HG03135 (cell line): ENCODE data around the gene KCTD19.

ENCODE experiments used
- ATAC-seq: cut with Tn5 transposase; IDR thresholded peaks from one replicate; pipeline ENCODE4 v1.9.1; 2021; ENCODE audit warnings: mild to moderate bottlenecking, moderate library complexity; ENCODE audit not compliant: unreplicated experiment

KCTD19 gene

DNA sequence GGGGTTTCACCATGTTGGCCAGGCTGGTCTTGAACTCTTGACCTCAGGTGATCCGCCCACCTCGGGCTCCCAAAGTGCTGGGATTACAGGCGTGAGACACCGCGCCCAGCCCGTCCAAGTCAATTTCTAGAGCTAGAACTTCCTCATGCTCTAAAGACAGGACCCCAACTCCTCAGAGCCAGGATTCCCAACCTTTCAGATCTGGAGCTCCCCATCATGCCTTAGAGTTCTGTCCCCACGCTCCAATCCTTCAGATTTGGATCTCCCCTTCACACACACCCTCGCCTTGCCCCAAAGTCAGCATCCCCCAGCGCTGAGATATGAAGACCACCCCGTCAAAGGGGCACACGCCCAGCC is 448 bp downstream of the KCTD19 start:
- no peak for ATAC-seq

DNA sequence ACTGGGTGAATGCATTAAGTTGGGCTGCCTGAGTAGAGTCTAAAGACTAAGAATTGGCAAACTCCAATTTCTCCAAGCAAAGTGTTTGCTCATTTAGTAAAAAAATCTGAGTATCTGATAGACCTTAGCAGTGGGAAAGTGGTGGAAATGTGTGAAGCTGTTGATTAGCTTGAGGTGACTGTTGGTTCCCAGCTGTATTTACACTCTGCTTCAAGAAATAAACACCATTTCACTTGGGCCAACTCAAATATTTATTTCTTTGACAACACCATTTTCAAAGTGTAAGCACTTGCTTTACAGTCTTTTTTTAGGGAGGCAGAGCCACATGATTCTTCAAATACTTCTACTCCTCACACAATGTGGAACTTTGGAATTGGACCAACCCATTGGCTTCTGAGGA is 8.7 kb downstream of the KCTD19 start:
- ATAC-seq = no peak

DNA sequence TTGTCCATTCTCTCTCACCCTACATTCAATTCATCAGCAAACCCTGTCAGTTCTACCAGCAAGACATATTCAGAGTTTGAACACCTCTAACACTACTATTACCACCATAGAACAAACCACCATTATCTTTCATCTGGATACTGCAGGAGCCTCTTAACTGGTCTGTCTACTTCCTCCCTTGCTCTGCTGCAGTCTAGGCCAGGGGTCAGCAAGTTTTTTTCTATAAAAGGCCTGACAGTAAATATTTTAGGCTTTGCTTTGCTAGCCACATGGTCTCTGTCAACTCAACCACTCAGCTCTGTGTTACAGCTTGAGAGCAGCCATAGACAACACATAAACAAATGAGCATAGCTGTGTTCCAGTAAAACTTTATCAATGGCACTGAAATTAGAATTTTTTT is 13.8 kb downstream of the KCTD19 start:
- ATAC-seq = no peak

DNA sequence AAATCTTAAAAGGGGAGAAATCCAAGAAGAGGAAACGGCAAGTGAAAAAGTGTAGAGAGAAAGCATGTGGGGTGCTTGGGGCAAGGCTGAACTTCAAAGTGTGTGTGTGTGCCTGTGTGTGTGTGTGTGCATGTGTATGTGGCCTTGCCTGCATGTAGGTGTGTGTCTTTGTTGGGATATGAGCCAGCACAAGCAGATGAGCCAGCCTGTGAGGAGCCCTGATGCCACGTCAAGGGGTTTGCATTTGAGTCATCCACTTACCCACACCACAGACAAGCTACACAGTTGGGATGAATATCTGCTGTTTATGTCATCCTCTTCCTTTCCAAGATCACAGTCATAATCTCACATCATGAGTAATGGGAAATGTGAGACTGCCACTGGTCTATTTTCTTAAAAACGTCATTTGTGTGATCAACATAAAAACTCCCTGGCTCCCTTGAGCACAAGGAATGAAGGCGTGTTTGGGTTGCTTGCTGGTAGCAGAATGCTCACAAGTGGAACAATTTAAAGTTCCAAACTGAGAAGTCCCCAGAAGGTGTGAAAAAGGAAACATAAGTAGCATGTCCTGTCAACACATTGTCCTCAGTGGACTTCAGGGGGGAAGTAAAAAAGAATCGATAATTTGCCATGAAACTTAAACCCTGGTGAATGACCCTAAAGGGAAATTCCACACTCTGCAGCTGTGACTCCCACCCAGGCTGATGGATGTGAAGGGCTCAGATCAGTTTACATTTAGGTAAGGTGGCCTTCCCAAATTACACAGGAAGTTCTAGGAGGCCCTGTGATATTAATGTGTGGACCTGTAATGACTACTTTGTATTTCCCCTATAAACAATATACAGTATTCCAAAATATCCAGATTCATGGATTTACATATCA is 14.7 kb downstream of the KCTD19 start:
- peak; percentile 62 for ATAC-seq

DNA sequence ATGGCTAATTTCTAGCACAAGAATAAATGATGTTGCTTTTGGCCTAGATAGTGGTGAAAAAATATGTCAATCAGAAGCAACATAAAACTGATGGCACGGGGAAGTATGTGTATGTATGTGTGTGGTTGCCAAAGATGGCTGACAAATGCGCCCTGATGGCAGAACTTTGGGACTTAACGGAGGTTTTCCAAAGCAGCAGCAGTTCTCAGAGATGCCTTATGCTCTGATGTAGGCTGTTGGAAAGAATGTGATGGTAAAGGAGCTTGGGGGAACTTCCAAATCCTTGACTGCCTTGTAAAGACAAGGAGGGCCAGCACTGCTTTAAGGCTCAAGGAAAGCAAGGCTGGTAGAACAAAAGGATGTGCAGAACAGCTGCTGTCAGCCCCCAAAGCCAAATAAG is 16.0 kb downstream of the KCTD19 start:
- ATAC-seq = no peak

DNA sequence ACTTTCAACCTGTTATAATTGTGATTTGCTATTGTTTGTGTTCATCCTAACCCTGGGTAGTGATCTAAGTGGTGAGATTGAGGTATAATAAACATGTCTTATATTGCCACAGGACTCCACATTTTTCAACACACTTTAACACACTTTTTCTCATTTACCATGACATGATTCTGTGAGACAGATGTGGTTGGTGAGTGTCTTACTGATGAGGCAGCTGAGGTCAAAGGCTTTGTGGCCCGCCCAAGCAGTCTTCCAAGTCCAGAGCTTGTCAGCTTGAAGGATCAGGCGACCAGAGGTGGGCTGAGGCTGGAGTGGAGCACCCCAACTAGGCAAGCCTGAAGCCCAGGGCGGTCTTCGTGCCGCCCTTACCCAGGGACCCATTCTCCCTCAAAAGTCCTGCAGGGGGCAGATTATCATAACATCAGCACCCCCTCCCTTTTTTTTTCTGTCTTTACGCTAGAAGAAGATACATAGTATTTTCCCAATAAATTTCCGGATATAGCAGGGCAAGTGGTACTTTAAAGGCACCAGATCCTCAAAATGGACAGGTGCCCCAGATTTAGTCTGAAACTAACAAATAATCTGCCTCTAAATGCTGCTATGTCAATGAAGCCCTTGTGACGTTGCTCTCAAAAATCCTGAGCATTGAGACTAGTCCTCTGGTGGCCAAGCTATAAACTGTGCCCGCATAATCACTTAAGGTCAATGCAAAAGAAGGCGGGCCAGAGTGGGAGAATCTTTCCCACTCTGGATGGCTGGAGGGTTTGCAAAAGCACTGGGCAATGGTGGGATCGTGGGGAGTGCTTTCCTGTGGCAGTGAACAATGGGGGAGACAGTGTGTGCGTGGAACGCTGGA is 21.1 kb downstream of the KCTD19 start:
- no peak for ATAC-seq

DNA sequence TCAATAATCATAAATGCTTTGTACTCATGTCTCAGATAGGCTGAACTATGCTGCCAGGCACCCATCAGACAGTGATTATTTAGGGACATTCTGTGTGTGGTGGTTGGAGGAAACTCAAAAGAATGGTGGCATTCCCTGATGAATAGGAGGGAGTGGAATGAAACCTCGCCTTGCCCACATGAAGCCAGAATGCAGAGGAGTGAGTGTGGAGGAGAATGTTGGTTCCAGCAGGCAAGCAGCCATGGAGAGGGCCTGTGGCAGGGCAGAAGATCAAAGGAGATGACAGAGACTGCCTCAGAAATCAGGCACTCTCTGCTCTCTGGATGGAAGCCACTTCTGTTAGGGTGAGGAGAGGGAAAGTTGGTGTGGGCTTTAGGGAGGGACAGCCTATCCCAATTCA is 22.5 kb downstream of the KCTD19 start:
- ATAC-seq = no peak

DNA sequence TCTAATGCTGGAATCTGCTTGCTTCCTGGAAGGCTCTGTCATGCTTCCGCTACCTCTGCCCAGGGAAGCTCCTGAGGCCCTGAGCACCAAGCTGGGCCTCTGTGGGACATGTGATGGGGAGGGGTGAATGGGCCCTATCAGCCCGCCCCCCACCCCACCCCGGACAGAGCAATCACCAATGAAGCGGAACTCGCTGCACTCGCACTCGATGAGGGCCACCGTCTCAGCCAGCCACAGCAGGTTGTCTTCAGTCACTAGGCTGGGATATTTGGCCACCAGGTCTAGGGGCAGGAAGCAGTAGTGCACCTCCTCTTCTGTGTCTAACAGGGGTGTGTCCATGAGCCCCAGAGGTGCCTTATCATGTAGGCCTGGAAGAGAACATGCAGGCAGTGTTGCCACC is 23.6 kb downstream of the KCTD19 start:
- ATAC-seq = no peak

DNA sequence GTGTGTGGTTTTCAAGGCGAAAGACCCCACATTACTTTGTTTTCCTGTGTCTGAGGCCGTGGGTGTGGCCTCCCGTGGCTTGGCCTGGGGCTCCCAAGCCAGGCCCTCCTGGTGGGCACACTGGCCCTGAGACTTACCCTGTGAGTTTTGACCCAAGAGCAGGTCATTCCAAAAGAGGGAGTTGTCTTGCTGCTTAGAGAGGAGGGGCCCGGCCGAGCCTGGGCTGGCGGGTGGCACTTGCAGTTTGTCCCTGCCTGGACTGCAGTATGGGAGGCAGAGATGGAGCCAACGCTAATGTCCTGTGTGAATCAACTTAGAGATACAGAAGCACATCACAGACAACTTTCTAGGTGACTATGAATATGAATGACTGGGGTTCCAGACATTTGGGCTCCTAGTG is 24.5 kb downstream of the KCTD19 start:
- ATAC-seq = no peak

DNA sequence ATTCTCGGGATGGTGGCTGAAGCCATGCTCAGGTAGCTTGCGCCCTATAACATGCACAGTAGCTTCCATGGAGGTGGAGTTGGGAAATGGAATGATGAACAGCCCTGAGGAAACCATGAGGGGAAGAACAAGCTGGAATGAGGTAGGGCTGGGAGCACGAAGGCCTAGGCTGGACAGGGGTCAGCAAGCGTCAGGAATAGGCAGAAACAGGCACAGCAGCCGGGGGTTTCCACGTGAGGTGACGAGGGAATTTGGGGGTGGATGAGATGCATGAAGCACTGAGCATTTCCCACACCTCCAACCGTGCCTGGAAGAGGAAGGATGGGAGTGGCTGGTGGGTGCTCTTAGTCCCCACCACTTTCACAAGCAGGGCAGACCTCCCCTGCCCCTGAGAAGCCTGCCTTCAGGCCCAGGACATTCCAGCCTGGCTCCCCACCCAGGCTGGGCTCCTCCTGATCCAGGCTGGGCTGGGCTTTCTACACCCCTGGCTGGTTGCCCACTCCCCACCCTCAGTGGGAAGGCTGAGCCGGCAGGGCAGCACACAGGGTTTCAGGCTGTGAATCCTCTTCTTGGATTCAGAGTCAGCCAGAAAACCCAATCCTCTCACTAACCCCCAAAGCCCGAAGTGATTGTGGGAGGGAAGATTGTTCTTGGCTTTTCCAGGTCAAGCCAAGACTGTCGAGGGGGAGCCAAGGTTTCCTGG is 25.3 kb downstream of the KCTD19 start:
- ATAC-seq = no peak

DNA sequence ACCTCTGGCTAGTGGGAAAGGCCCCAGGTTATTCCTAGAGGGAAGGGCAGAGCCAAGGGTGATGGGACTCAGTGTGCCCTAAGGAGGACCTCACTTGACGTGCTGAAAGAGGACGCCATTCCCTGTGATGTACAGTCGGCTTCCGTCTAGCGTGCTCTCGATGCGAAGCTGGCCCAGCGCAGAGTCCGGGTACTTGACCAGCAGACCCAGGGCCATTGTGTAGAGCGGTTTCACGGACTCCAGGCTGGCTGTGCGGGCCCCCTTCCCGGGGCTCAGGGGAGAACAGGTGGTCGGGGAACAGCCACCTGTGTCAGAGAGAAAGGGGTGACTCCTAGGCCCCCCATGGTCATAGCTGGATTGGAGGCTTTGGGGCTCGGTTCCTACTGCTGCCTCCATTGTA is 27.3 kb downstream of the KCTD19 start:
- ATAC-seq = no peak

DNA sequence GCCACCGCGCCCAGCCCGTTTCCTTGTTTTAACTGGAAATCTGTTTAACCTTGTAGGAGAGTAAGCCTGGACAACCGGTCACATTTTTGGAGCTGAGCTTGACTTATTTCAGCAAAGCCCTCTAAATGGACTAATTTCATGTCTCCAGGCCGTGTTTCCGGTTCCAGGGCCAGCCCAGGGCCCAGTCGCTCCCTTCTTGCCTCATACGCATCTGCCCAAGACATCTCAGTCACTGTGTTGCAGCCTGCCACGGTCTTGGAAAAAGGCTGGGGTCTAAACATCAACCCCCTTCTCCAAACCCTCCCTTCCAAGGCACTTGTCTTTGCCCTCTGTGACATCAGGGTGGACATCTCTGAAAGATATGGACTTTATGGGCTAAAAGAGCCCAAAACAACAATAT is 28.3 kb downstream of the KCTD19 start:
- ATAC-seq = no peak

DNA sequence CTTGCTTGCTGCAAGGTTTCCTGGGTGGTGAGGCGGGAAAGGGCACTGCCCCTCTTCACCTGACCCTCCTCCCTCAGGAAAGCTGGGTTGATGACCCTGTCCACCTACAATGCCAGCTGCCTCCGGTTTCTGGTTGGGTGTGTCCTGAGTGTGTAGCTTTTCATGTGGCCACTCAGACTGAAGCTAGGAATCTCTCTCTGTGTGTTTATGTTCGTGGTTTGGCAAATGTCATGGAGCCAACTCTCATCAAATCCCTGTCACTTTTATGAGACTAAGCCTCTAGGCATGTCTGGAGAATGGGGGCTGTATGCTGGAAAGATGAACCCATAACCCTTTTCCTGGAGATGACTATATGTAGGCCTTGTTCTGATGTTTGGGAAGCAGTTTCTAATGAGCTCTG is 30.1 kb downstream of the KCTD19 start:
- no peak for ATAC-seq

DNA sequence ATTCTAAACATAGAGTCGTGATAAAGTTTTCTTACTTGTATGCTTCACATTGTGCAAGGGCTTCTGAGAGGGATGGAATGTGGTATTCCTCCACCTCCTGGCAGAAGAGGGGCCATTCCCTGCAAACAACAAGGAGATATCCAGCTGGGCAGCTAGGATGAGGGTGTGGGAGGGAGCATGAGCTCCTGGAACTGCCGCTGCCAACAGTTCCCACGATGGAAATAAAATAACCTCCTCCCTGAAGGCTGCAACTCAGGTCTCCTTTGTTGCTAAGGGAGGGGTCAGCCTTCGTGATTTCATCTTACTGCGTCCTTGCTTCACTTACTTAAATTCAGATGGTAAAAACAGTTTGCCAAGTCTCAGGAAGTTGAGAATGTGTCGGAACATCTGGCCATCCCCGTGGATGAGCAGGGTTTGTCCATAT is 31.6 kb downstream of the KCTD19 start:
- ATAC-seq = no peak

DNA sequence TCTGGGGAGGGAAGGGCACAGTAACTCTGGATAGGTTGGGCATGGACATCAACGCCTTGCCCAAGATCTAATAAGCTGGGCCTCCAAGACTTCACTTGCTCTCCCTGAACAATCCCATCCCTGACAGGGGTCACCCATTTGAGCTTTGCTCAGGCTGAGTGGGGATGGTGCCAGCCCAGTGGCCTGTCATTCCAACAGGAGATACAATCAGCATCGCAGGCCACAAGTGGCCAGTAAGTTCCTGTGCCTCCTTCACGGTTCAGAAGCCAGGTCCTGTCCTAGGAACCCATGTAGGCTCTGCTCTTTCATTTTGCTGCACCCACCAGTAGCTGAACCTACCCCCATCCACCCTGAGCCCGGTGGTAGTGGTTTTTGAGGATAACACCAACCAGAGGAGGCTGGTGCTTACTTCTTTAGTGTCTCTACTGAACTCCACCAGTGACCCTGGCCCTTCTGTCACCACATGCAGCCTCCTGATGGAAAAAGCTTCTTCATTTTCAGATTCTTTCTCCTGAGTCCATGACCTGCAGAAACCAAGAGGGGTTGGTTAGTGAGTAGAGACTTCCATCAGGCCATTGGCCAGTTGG is 32.3 kb downstream of the KCTD19 start:
- ATAC-seq = no peak

DNA sequence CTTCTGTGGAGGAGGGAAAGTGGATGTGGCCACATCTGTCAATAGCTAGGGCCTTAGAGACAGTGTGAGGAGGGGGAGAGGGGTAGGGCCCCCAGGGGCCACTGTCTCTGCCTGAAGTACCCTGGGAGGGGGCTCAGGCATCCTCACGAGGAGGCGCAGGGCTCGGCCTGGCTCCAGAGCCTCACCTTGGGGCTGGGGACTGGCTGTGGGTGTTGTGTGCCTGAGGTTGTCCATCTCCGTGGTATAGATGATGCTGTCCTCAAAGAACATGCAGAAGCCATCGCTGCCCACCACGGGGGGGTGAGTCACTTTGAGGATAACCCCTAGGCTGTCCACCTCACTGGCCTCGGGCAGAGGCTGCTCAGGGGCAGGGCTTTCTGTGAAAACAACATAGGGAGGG is 35.1 kb downstream of the KCTD19 start:
- ATAC-seq = no peak

DNA sequence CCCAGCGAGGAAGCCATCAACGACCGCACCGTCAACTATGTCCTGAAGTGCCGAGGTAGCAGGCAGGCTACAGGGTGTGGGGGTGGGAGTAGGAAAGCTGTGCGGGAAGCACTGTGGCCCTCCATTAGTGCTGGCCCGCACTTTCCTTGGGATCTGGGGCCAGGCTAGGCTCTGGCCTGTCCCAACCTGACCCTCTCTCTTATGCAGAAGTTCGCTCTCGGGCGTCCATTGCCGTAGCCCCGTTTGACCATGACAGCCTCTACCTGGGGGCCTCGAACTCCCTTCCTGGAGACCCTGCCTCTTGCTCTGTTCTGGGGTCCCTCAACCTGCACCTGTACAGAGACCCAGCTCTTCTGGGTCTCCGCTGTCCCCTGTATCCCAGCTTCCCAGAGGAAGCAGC is 38.6 kb downstream of the KCTD19 start:
- no peak for ATAC-seq

DNA sequence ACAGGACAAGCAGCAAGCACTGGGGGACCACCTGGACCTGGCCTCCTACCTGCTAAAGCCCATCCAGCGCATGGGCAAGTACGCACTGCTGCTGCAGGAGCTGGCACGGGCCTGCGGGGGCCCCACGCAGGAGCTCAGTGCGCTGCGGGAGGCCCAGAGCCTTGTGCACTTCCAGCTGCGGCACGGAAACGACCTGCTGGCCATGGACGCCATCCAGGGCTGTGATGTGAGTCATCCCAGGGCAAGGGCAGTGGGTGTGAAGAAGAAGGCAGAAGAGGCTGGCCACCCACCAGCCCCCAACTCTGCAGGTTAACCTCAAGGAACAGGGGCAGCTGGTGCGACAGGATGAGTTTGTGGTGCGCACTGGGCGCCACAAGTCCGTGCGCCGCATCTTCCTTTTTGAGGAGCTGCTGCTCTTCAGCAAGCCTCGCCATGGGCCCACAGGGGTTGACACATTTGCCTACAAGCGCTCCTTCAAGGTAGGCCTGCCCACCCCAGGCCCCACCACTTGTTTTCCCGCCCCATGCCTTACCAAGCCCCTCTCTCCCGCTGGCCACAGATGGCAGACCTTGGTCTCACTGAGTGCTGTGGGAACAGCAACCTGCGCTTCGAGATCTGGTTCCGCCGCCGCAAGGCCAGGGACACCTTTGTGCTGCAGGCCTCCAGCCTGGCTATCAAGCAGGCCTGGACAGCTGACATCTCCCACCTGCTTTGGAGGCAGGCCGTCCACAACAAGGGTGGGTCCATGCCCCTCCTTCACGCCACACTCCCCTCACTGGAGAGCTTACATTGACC is 39.9 kb downstream of the KCTD19 start:
- ATAC-seq = no peak

DNA sequence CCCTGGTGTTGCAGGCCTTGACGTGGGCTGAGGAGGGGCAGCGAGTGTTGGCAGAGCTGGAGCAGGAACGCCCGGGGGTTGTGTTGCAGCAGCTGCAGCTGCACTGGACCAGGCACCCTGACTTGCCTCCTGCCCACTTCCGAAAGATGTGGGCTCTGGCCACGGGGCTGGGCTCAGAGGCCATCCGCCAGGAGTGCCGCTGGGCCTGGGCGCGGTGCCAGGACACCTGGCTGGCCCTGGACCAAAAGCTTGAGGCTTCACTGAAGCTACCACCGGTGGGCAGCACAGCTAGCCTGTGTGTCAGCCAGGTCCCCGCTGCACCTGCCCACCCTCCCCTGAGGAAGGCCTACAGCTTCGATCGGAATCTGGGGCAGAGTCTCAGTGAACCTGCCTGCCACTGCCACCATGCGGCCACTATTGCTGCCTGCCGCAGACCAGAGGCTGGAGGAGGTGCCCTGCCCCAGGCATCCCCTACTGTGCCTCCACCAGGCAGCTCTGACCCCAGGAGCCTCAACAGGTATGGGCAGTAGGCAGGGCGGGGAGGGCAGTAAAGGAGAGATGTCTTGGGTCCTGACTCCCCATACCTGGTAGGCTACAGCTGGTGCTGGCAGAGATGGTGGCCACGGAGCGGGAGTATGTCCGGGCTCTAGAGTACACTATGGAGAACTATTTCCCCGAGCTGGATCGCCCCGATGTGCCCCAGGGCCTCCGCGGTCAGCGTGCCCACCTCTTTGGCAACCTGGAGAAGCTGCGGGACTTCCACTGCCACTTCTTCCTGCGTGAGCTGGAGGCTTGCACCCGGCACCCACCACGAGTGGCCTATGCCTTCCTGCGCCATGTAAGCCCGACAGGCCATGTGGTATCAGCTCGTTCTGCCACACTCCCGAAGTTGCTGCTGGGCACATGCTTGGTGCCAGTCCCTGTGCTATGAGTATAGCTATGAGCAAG is 41.6 kb downstream of the KCTD19 start:
- no peak for ATAC-seq
